NB4 (cell line): ENCODE data around the gene AGXT.

Experiments
- CTCF ChIP-seq: IDR thresholded peaks from one replicate; pipeline ENCODE4 v1.5.1; 2012; ENCODE audit warnings: low read depth, low read length
- MAX ChIP-seq: IDR thresholded peaks from 2 replicates; pipeline ENCODE4 v1.6.1; 2011; ENCODE audit warnings: low read depth, low read length
- POLR2A ChIP-seq: IDR thresholded peaks from 2 replicates; pipeline ENCODE4 v1.6.1; 2011; ENCODE audit warnings: mild to moderate bottlenecking; ENCODE audit not compliant: insufficient read length; ENCODE audit errors: extremely low read depth

GRCh38 chr2:240915526-240916341 lies 47.1 kb downstream of the AGXT start:
- TF ChIP-seq CTCF (no peak), POLR2A (no peak), MAX (no peak)
